GM12892 (cell line): Measurements from ENCODE around the gene FCN3.

Source experiments
- POLR2A ChIP-seq: IDR thresholded peaks from 2 replicates; pipeline ENCODE4 v1.6.1; 2011; ENCODE audit warnings: low read depth, low read length, control low read depth
- POLR2AphosphoS5 ChIP-seq: IDR thresholded peaks from 2 replicates; pipeline ENCODE4 v1.6.1; 2011; ENCODE audit warnings: low read depth, low read length, control low read depth

- no peak for TF ChIP-seq POLR2A
- no peak for TF ChIP-seq POLR2AphosphoS5
These were observed 17.2 kb downstream of the FCN3 start for GRCh38 chr1:27357281-27358037.
